Skeletal muscle tissue (tissue), 4 donors: ENCODE data around the gene GPR37L1. TPM values are rescaled to one million over a fixed set of nuclear protein-coding genes. Genes with fewer than 3 reads are reported as not detected.

Source experiments
- H3K27ac ChIP-seq: one replicate; pipeline ENCODE4 v1.7.0; 2013; ENCODE audit warnings: mild to moderate bottlenecking, low read depth, low read length, inconsistent platforms
- H3K27me3 ChIP-seq, 3 donors: one replicate each; pipeline ENCODE4 v1.7.0; 2013; ENCODE audit warnings: low read length in 3 of 3; ENCODE audit not compliant: control insufficient read depth in 3 of 3, insufficient read depth in 3 of 3
- H3K36me3 ChIP-seq, 3 donors: one replicate each; pipeline ENCODE4 v1.7.0; 2013; ENCODE audit warnings: low read length in 3 of 3; ENCODE audit not compliant: control insufficient read depth in 3 of 3, insufficient read depth in 3 of 3
- H3K4me1 ChIP-seq, 3 donors: one replicate each; pipeline ENCODE4 v1.7.0; 2013; ENCODE audit warnings: low read length in 3 of 3, mild to moderate bottlenecking in 3 of 3; ENCODE audit not compliant: control insufficient read depth in 3 of 3, insufficient read depth in 3 of 3
- H3K4me3 ChIP-seq, 3 donors: one replicate each; pipeline ENCODE4 v1.7.0; 2013; ENCODE audit warnings: low read length in 3 of 3
- H3K9ac ChIP-seq, 3 donors: one replicate each; pipeline ENCODE4 v1.7.0; 2013; ENCODE audit warnings: low read length in 3 of 3, mild to moderate bottlenecking in 3 of 3, moderate library complexity in 2 of 3, low read depth in 1 of 3
- H3K9me3 ChIP-seq, 3 donors: one replicate each; pipeline ENCODE4 v1.7.0; 2013; ENCODE audit warnings: low read length in 3 of 3; ENCODE audit not compliant: control insufficient read depth in 3 of 3
- total RNA-seq: library from RNA; depleted of rRNA; stranded (reverse); fragments of >200 nt; gene quantifications from one replicate; pipeline ENCODE4 v1.2.3, GENCODE V29; 2014
- donor health status: Osteomylitis.

GPR37L1 gene
- total RNA-seq, 1 donor from 2014 or later = under 0.01 TPM

DNA sequence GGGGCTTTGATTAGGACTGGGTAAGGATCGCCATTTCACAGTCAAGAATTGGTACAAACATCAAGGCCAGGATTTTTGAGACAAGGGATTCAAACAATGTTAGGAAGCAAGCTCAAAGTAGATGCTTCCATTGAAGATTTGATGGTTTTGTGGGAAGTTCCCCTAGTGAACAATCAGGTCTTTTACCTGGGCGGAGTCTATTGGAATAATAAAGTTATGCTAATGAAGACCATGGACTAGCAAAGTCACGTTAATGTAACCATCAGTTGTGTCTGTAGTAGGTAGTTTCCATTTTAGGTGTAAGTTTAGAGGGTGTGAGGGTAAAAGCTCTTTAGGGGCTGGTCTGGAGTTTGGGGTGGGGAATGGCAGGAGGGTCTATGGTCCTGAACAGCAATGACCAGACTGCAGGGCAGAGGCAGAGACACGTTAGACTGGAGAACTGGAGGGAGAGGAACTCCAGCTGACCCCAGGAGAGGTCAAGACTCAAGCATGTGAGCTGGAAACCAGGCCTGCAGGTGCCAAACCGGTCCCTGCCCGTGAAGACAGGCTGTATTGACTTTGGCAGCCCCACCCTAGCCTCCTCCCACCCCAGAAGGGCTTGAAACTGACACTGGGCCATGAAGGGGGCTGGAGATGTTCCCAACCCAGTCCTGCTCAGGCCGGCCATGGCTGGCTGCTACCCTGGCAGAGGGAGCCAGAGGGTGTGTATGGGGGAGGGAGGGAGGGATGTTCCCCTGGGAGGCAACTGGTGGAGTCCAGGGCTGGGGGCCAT, 36.0 kb upstream of the GPR37L1 start:
- no peak overlapping the region for H3K9ac ChIP-seq
- no peak overlapping the region for H3K4me3 ChIP-seq
- H3K36me3 ChIP-seq = no peaks in the 10 kb centered on the region
- no peaks in the 10 kb centered on the region for H3K4me1 ChIP-seq
- no peak overlapping the region for H3K27ac ChIP-seq
- H3K9me3 ChIP-seq = no peaks in the 10 kb centered on the region
- H3K27me3 ChIP-seq = no peaks in the 10 kb centered on the region

DNA sequence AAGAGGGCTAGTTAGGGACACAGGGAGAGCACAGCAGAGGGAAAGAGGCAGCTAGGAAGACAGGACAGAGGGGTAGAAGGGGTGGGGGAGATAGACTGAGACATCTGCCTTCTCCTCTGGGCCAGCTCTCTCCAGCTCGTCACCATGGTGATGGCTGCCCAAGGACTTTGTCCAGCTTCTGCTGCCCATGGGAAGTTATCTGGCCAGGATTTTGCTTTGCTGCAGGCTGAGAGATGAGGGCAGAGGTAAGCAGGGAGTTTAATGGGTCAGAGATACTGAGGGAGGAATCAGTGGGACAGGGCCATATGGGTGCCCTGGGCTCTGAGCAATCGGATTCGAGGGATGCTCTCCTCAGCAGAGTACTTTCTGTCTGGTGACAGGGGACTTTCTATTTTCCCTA, 34.5 kb upstream of the GPR37L1 start:
- Histone ChIP-seq H3K27ac (no peak overlapping the region), H3K27me3 (no peaks in the 10 kb centered on the region), H3K9ac (no peak overlapping the region), H3K36me3 (no peaks in the 10 kb centered on the region), H3K9me3 (no peaks in the 10 kb centered on the region), H3K4me1 (no peaks in the 10 kb centered on the region), H3K4me3 (no peak overlapping the region)

DNA sequence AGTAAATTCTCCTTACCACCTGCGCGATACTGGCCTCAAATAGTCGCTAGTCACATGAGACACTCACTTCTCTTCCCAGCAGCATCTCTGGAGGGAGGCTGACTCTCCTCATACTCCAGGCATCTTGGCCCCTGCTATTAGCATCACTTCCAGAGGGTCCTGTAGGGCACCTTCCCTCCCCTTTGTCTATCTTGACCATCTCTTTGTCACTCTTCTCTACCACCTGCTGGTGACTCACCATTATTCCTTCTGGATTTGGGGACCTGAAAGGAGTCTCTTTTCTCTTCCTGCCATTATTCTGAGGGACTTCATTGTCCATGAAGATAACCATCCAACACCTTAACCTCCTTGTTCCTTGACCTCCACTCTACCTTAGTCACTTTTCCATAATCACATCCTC, 31.7 kb upstream of the GPR37L1 start:
- H3K9ac ChIP-seq = no peak overlapping the region
- H3K27ac ChIP-seq = no peak overlapping the region
- no peaks in the 10 kb centered on the region for H3K4me1 ChIP-seq
- H3K4me3 ChIP-seq = no peak overlapping the region
- H3K36me3 ChIP-seq = no peaks in the 10 kb centered on the region
- H3K9me3 ChIP-seq = no peaks in the 10 kb centered on the region
- H3K27me3 ChIP-seq = peaks cover 0 to 4% (median 0%) of the 10 kb centered on the region in 3 donors

DNA sequence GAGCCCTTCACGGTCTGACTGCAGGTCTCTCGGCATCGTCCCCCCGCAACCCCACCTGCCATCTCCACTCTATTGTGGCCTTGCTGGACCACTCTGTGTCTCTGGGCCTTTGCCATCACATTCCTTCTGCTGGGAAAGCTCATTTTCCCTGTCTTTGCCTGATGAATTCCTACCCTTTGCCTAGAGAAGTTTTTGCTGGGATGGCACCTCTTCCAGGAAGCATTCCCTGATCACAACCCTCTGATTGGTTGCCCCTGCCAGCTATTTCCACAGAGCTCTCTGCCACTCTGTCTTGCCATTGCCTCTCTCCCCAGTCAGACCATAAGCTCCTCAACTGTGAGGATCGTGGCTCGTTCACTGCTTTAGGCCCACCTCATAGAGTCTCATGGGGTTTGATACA, 28.9 kb upstream of the GPR37L1 start:
- H3K36me3 ChIP-seq = no peaks in the 10 kb centered on the region
- no peak overlapping the region for H3K9ac ChIP-seq
- no peak overlapping the region for H3K4me3 ChIP-seq
- H3K27ac ChIP-seq = no peak overlapping the region
- H3K27me3 ChIP-seq = peaks cover 0 to 4% (median 0%) of the 10 kb centered on the region in 3 donors
- no peaks in the 10 kb centered on the region for H3K4me1 ChIP-seq
- no peaks in the 10 kb centered on the region for H3K9me3 ChIP-seq

DNA sequence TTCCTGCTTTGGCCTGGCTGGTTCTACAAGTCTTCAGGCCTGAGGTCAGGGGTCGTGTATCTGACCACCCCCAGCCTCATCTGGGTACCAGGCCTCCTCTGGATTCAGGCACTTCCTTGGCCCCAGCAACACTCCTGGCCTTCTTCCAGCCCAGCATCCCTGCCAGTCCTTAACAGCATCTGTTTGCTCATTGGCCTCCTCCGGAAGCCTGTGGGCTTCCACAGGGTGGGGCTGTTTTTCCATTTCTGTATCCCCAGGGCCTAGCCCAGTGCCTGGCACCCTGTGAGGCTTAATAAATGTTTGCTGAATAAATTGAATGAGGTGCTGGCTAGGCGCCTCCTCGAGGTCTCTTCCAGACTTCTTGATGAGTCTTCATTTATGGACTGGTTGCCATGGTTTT, 21.5 kb upstream of the GPR37L1 start:
- H3K27me3 ChIP-seq = no peaks in the 10 kb centered on the region
- H3K9me3 ChIP-seq = no peaks in the 10 kb centered on the region
- H3K36me3 ChIP-seq = no peaks in the 10 kb centered on the region
- H3K27ac ChIP-seq = no peak overlapping the region
- no peak overlapping the region for H3K4me3 ChIP-seq
- no peak overlapping the region for H3K9ac ChIP-seq
- no peaks in the 10 kb centered on the region for H3K4me1 ChIP-seq

DNA sequence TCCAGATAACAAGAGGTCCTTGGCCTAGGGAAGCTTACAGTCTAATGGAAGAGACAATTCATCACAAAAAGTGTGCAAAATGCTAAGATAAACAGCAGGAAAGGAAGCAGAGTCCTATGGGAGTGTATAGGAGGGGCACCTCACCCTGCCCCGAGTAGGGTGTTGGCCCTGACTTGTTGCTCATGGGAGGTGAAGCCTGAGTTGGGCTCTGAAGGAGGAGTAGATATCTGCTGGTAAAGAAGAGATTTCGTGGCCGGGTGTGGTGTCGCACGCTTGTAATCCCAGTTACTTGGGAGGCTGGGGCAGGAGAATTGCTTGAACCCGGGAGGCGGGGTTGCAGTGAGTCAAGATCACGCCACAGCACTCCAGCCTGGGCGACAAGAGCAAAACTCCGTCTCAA, 18.6 kb upstream of the GPR37L1 start:
- no peaks in the 10 kb centered on the region for H3K27me3 ChIP-seq
- no peaks in the 10 kb centered on the region for H3K36me3 ChIP-seq
- H3K9ac ChIP-seq = no peak overlapping the region
- no peak overlapping the region for H3K27ac ChIP-seq
- no peak overlapping the region for H3K4me3 ChIP-seq
- peaks cover 0 to 6% (median 0%) of the 10 kb centered on the region in 3 donors for H3K4me1 ChIP-seq
- no peaks in the 10 kb centered on the region for H3K9me3 ChIP-seq

DNA sequence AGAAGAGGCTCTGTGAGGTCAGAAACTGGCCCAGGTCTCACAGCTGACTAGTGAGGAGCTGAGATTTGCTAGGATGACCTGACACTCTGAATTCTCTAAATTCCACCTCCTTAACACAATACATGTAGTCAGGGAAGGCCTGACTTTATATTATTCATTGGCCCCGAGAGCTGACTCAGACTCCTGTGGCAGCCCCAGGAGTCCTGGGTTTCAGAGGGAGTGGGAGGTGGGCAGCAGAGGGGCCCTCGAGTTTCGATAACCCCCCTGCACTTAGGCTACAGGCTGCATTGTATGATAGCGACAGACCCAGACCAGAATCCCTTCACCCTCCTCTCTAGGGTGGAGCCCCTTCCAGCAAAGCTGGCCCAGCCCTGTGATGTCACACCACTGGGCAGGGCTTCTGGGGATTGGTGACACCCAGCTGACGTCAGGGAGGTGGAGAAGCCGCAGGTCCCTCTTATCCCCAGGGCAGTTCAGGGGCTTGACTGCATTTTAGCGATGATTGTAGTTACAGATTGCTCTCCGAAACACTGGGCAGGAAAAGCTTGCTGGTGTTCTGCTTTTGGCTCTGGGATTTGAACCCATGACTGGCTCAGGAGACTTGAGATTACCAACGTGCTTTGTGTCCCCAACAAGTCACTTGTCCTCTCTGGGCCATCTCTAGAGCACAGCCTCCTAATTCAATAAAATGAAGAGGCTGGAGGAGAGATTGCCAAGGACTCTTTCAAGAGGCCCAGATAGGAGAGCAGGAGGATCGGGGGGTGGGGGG, 17.0 kb upstream of the GPR37L1 start:
- Histone ChIP-seq H3K27ac (no peak overlapping the region), H3K4me3 (no peak overlapping the region), H3K27me3 (no peaks in the 10 kb centered on the region), H3K36me3 (no peaks in the 10 kb centered on the region), H3K9ac (no peak overlapping the region), H3K4me1 (peaks cover 0 to 6% (median 0%) of the 10 kb centered on the region in 3 donors), H3K9me3 (no peaks in the 10 kb centered on the region)

DNA sequence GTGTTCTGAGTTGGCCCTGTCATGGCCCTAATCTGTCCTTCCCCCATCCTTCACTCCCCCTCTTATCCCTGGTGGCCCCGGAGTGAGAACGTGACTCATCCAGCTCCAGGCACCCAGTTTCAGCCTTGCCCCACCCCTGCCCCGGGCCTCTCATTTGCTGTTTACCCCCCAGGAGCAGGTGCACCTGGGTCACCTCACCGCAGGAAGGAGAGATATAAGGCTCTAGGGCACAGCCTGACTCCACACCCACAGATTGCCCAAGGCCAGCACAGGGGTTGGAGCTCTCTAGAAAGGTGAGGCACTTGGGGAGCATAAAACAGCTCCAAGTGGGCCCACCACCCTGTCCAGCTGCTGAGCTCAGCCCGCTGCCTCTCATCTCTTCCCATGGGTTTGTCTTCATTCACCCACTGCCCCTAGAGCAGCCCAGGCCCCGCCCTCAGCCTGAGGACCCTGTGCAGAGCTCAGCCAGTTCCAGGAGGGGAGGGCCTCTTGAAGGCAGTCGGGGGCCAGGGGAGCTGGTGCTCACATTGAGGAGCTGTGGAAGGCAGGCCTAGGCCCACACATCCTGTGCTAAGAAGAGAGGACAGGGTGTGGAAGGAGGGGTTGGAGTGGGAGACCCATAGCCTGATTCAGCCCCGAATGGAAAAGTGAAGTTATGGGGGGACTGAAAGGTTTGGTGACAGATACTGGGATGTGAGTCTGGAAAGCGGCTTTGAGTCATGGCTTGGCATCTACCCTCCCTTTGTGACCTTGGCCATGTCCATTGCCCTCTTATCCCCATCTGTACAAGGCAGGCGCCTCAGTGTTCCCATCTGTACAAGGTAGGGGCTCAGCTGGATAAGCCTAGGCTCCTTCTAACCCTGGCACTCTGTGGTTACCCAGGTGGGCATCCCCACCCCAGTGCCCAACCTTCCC, 16.1 kb upstream of the GPR37L1 start:
- Histone ChIP-seq H3K4me3 (no peak overlapping the region), H3K27ac (no peak overlapping the region), H3K9ac (no peak overlapping the region), H3K27me3 (no peaks in the 10 kb centered on the region), H3K36me3 (no peaks in the 10 kb centered on the region), H3K9me3 (no peaks in the 10 kb centered on the region), H3K4me1 (peaks cover 0 to 6% (median 0%) of the 10 kb centered on the region in 3 donors)

DNA sequence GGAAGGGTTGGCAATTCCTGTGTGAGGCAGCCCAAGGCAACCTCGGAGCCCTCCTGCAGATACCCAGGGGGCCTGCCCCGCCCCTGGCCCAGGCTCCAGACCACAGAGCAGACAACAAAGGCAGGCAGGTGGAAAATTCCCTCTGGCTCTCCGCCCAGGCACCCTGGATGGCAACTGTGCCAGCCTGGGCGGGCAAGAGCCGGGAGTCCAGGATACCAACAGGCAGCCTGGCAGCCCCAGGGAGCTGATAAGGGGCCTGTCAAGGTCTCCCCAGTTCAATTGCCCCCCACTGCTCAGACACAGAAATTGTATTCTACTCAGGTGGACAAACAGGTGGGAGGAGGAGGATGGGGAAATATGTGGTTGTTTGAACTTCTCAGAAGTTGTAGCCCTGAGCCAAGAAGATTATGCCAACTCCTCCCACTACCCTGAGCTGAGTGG, 15.4 kb upstream of the GPR37L1 start:
- Histone ChIP-seq H3K27ac (no peak overlapping the region), H3K4me1 (peaks cover 0 to 6% (median 0%) of the 10 kb centered on the region in 3 donors), H3K9me3 (no peaks in the 10 kb centered on the region), H3K9ac (no peak overlapping the region), H3K36me3 (no peaks in the 10 kb centered on the region), H3K4me3 (no peak overlapping the region), H3K27me3 (no peaks in the 10 kb centered on the region)
